ENCODE data around the gene EPB42. TPM values are rescaled to one million over a fixed set of nuclear protein-coding genes. Genes with fewer than 3 reads are reported as not detected.

EPB42 gene
- total and polyA plus RNA-seq, 2 experiments from 2014 or later: not detected

- TF ChIP-seq, protein P1, sequence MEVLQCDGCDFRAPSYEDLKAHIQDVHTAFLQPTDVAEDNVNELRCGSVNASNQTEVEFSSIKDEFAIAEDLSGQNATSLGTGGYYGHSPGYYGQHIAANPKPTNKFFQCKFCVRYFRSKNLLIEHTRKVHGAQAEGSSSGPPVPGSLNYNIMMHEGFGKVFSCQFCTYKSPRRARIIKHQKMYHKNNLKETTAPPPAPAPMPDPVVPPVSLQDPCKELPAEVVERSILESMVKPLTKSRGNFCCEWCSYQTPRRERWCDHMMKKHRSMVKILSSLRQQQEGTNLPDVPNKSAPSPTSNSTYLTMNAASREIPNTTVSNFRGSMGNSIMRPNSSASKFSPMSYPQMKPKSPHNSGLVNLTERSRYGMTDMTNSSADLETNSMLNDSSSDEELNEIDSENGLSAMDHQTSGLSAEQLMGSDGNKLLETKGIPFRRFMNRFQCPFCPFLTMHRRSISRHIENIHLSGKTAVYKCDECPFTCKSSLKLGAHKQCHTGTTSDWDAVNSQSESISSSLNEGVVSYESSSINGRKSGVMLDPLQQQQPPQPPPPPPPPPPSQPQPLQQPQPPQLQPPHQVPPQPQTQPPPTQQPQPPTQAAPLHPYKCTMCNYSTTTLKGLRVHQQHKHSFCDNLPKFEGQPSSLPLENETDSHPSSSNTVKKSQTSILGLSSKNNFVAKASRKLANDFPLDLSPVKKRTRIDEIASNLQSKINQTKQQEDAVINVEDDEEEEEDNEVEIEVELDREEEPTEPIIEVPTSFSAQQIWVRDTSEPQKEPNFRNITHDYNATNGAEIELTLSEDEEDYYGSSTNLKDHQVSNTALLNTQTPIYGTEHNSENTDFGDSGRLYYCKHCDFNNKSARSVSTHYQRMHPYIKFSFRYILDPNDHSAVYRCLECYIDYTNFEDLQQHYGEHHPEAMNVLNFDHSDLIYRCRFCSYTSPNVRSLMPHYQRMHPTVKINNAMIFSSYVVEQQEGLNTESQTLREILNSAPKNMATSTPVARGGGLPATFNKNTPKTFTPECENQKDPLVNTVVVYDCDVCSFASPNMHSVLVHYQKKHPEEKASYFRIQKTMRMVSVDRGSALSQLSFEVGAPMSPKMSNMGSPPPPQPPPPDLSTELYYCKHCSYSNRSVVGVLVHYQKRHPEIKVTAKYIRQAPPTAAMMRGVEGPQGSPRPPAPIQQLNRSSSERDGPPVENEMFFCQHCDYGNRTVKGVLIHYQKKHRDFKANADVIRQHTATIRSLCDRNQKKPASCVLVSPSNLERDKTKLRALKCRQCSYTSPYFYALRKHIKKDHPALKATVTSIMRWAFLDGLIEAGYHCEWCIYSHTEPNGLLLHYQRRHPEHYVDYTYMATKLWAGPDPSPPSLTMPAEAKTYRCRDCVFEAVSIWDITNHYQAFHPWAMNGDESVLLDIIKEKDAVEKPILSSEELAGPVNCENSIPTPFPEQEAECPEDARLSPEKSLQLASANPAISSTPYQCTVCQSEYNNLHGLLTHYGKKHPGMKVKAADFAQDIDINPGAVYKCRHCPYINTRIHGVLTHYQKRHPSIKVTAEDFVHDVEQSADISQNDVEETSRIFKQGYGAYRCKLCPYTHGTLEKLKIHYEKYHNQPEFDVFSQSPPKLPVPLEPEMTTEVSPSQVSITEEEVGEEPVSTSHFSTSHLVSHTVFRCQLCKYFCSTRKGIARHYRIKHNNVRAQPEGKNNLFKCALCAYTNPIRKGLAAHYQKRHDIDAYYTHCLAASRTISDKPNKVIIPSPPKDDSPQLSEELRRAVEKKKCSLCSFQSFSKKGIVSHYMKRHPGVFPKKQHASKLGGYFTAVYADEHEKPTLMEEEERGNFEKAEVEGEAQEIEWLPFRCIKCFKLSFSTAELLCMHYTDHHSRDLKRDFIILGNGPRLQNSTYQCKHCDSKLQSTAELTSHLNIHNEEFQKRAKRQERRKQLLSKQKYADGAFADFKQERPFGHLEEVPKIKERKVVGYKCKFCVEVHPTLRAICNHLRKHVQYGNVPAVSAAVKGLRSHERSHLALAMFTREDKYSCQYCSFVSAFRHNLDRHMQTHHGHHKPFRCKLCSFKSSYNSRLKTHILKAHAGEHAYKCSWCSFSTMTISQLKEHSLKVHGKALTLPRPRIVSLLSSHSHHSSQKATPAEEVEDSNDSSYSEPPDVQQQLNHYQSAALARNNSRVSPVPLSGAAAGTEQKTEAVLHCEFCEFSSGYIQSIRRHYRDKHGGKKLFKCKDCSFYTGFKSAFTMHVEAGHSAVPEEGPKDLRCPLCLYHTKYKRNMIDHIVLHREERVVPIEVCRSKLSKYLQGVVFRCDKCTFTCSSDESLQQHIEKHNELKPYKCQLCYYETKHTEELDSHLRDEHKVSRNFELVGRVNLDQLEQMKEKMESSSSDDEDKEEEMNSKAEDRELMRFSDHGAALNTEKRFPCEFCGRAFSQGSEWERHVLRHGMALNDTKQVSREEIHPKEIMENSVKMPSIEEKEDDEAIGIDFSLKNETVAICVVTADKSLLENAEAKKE (CRISPR knock-in tag; IDR thresholded peaks at IDR 0.05): no peak
- no peak for TF ChIP-seq POLR2AphosphoS5 (IDR thresholded peaks at IDR 0.05; ENCODE audit: low read depth)
- TF ChIP-seq STAT1 (IDR thresholded peaks at IDR 0.05; ENCODE audit: unreplicated experiment): no peak
- no peak for TF ChIP-seq EZH2phosphoT487 (IDR thresholded peaks at IDR 0.05; ENCODE audit: unreplicated experiment)
- TF ChIP-seq ZNF331 (CRISPR knock-in tag; IDR thresholded peaks at IDR 0.05; ENCODE audit: low read depth): no peak
Measured at GRCh38 chr15:43186003-43186353, 34.8 kb downstream of the EPB42 start (continued).

GRCh38 chr15:43185157-43186002, 35.4 kb downstream of the EPB42 start, which contains the start of gene CCNDBP1:
CCNDBP1 (plus strand) TSS chr15:43185403; CDS start chr15:43185499, 96 bp downstream.
- H3F3A ChIP-seq (replicated peaks; ENCODE audit: low read depth): 0 out of 2 replicates have a peak, but pooled peaks cover 7% of the 10 kb centered on the region
- DNase-seq (ENCODE audit: low spot score) (peak; percentile 98), ATAC-seq (peak; percentile 96)
- Mint-ChIP-seq H3K4me1 (peaks cover 13% of the 10 kb centered on the region; the same call in 2 of the 3 replicates), H3K36me3 (ENCODE audit: low read depth) (no peaks in the 10 kb centered on the region), H3K9me3 (no peaks in the 10 kb centered on the region), H3K27me3 (ENCODE audit: insufficient read depth, low read depth, poor library complexity) (peaks cover 4% of the 10 kb centered on the region), H3K27ac (peak within 1 kb of the TSS; percentile 77; the same call in 1 of the 2 replicates), H3K4me3 (peak within 1 kb of the TSS; percentile 93)
- H4K20me1 ChIP-seq (replicated peaks; ENCODE audit: insufficient read depth): 0 out of 2 replicates have a peak, but pooled peaks cover 3% of the 10 kb centered on the region
- H3K9me2 ChIP-seq (ENCODE audit: insufficient read depth): no peaks in the 10 kb centered on the region
- H3K79me2 ChIP-seq (replicated peaks; ENCODE audit: insufficient read depth): no peaks in the 10 kb centered on the region
- H3K4me2 ChIP-seq: peak within 1 kb of the TSS; percentile 86
- peaks cover 7% of the 10 kb centered on the region for H3K4me1 ChIP-seq (ENCODE audit: insufficient read depth)
- no peaks in the 10 kb centered on the region for H3K36me3 ChIP-seq (ENCODE audit: insufficient read depth)
- no peaks in the 10 kb centered on the region for H3K27me3 ChIP-seq (ENCODE audit: insufficient read depth)
- H3K4me3 ChIP-seq: peak within 1 kb of the TSS; percentile 96
- H2AFZ ChIP-seq: peak within 1 kb of the TSS; percentile 97
- peak within 1 kb of the TSS; percentile 27; the same call in 1 of the 2 replicates for H3K27ac ChIP-seq (ENCODE audit: low read depth)
- TF ChIP-seq EZH2phosphoT487 (IDR thresholded peaks at IDR 0.05; ENCODE audit: unreplicated experiment): no peak
- no peak for TF ChIP-seq STAT1 (IDR thresholded peaks at IDR 0.05; ENCODE audit: unreplicated experiment)
- TF ChIP-seq NANOG (IDR thresholded peaks at IDR 0.05; ENCODE audit: borderline replicate concordance): no peak
- TF ChIP-seq CREB1 (CRISPR knock-in tag; IDR thresholded peaks at IDR 0.05; ENCODE audit: low read depth): no peak
- TF ChIP-seq, protein P2, sequence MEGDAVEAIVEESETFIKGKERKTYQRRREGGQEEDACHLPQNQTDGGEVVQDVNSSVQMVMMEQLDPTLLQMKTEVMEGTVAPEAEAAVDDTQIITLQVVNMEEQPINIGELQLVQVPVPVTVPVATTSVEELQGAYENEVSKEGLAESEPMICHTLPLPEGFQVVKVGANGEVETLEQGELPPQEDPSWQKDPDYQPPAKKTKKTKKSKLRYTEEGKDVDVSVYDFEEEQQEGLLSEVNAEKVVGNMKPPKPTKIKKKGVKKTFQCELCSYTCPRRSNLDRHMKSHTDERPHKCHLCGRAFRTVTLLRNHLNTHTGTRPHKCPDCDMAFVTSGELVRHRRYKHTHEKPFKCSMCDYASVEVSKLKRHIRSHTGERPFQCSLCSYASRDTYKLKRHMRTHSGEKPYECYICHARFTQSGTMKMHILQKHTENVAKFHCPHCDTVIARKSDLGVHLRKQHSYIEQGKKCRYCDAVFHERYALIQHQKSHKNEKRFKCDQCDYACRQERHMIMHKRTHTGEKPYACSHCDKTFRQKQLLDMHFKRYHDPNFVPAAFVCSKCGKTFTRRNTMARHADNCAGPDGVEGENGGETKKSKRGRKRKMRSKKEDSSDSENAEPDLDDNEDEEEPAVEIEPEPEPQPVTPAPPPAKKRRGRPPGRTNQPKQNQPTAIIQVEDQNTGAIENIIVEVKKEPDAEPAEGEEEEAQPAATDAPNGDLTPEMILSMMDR (conservative IDR thresholded peaks at IDR 0.05; ENCODE audit: low read depth in 2 of 2): peak; percentile 48 to 54; a peak in 3 of 4 replicates
- TF ChIP-seq, protein P3, sequence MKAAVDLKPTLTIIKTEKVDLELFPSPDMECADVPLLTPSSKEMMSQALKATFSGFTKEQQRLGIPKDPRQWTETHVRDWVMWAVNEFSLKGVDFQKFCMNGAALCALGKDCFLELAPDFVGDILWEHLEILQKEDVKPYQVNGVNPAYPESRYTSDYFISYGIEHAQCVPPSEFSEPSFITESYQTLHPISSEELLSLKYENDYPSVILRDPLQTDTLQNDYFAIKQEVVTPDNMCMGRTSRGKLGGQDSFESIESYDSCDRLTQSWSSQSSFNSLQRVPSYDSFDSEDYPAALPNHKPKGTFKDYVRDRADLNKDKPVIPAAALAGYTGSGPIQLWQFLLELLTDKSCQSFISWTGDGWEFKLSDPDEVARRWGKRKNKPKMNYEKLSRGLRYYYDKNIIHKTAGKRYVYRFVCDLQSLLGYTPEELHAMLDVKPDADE (IDR thresholded peaks at IDR 0.05): peak; percentile 48; the same call in 1 of the 2 replicates
